GM12875 (cell line): Measurements from ENCODE around the gene CAMK1D.
"Not testable (repeated sequence)": the region's sequence is repeated elsewhere in the genome, so short reads cannot be mapped to it uniquely, and the experiment has no call there.

Experiments
- H3K4me3 ChIP-seq: one replicate; pipeline ENCODE4 v1.5.1; 2011; ENCODE audit warnings: low read depth, low read length, control low read depth
- TF ChIP-seq, protein P1 (sequence below): IDR thresholded peaks from 2 replicates; pipeline ENCODE4 v1.5.1; 2011; ENCODE audit warnings: low read depth, mild to moderate bottlenecking, control low read depth, inconsistent platforms, low read length, moderate library complexity, borderline replicate concordance; ENCODE audit not compliant: insufficient read depth

Gene CAMK1D

DNA sequence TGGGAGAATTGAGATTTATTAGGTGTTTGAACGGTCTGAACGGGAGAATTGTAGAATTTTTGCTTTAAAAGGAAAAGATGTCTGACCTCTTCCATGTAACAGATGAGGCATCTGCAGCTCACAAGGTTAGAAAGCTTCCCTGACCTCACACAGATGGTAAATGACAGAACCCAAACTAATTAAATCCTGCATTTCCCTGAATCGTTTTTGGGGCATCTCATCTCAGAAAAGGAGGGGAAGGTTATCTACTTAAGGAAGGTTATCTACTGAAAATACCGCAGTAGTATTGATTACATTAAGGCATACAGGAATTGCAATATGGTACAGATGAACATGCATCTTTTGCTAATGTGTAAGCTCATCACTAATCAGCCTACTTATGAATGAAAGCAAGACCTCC, 373.9 kb downstream of the CAMK1D start:
- no peak overlapping the region for H3K4me3 ChIP-seq
- TF ChIP-seq, protein P1, sequence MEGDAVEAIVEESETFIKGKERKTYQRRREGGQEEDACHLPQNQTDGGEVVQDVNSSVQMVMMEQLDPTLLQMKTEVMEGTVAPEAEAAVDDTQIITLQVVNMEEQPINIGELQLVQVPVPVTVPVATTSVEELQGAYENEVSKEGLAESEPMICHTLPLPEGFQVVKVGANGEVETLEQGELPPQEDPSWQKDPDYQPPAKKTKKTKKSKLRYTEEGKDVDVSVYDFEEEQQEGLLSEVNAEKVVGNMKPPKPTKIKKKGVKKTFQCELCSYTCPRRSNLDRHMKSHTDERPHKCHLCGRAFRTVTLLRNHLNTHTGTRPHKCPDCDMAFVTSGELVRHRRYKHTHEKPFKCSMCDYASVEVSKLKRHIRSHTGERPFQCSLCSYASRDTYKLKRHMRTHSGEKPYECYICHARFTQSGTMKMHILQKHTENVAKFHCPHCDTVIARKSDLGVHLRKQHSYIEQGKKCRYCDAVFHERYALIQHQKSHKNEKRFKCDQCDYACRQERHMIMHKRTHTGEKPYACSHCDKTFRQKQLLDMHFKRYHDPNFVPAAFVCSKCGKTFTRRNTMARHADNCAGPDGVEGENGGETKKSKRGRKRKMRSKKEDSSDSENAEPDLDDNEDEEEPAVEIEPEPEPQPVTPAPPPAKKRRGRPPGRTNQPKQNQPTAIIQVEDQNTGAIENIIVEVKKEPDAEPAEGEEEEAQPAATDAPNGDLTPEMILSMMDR, result no peak

DNA sequence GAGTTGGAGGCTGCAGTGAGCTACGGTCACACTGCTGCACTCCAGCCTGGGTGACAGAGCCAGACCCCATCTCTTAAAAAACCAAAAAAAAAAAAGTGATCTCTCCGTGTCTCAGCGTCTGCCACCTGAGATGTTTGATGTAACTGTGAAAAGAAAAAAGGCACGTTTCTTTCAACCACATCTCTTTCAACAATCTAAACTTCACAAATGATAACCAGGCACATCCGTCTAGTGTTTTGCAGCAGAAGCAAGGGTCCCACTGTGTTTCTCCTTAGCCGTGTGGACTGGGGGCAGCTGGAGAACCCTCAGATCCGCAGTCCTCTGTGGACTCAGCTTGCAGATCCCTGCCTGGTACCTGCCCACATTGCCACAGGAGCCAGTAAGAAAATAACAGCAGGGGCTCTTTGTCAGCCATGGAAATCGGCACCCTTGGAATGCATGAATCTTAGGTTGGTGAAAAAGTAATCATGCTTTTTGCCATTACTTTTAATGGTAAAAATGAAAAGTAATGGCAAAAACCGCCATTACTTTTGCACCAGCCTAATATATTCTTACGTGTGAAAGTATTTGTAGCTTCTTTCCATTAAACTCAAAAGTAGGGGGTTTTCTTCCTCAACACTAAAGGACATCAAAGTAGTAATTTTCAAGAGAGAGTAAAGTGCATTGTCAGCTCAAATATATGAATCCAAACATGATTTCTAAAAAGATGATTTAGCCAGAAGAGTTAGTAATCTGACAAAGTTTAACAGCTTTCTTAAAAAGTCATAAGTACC, 375.6 kb downstream of the CAMK1D start:
- no peak overlapping the region for H3K4me3 ChIP-seq
- TF ChIP-seq, protein P1, result no peak

DNA sequence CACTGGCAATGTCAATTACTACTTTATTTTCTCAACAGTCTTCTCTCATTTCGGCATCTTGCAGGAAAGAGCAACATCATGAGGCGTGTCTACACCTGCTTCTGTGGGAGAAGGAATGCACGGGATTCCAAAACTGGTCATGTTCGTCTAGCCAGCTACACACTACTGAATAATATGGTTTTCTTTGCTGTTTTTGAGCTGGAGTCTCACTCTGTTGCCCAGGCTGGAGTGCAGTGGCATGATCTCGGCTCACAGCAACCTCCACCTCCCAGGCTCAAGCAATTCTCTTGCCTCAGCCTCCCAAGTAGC, 376.2 kb downstream of the CAMK1D start:
- not testable (repeated sequence) for H3K4me3 ChIP-seq

DNA sequence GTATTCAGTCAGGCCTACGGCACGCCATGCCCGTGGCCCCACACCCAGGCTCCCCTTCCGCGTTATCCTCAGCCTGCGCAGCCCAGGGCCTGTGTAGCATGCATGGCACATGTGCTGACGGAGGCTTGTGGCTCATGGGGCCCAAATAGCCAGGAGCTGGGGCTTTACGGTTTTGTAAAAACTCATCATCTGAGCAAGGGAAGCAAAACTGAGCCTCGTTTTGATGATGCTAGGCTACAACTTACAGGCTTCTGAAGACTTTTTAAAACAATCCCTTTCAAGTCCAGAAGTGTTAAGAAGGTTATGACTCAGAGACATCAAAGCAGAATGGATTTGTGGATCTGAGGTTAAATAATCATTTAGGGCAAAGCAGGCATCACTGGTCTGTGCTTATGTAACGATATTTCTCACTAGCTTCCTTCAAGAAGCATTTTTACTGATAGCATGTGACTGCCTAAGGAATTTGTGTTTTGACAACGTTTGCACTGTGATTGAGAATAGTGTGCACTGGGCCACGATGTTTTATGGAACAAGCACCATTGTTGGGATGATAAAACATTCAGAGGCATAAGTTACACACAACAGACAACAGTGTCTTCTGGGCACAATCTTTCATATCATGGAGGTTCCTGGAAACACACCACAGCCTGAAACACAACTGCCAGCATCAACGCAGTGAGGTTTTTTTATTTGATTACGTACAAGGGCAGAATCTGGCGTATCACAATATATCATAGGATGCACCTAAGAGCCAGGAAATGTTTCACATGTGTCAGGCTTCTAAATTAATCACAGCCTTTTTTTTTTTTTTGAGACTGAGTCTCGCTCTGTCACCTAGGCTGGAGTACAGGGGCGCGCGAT, 377.9 kb downstream of the CAMK1D start:
- TF ChIP-seq, protein P1, result no peak
- no peak overlapping the region for H3K4me3 ChIP-seq

DNA sequence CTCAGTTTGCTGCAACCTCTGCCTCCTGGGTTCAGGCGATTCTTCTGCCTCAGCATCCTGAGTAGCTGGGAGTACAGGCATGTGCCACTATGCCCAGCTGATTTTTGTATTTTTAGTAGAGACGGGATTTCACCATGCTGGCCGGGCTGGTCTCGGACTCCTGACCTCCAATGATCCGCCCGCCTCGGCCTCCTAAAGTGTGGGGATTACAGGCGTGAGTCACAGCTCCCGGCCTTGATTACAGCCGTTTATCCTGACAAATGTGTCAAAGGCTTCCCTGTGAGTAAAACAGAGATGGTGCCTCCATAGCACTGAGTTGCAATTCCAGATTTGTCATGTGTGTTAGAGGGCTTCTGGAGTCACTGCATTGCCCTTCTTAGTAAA, 378.5 kb downstream of the CAMK1D start:
- H3K4me3 ChIP-seq, result no peak overlapping the region
- TF ChIP-seq, protein P1, result no peak

- TF ChIP-seq, protein P1, result no peak
- no peak overlapping the region for H3K4me3 ChIP-seq
These were observed 379.1 kb downstream of the CAMK1D start for GRCh38 chr10:12728494-12728893.

GRCh38 chr10:12729885-12730284, 380.5 kb downstream of the CAMK1D start:
- H3K4me3 ChIP-seq, result no peak overlapping the region
- TF ChIP-seq, protein P1, result peak; percentile 33; the same call in 1 of the 2 replicates
